Skin epidermis (tissue), 12 donors: ENCODE measurements around the gene TRAF7.
"Not testable (repeated sequence)": the region's sequence is repeated elsewhere in the genome, so short reads cannot be mapped to it uniquely, and the experiment has no call there.

Source experiments
- H3K27ac ChIP-seq, 21 experiments: fragments of 200-600 bp; sonication (generic) in 11 of 21; one replicate each; pipeline ENCODE4 v1.5.0; 2020; ENCODE audit warnings: mild to moderate bottlenecking in 3 of 21, inconsistent platforms in 2 of 21, moderate library complexity in 2 of 21
- H3K4me3 ChIP-seq, 7 experiments: fragments of 200-600 bp; sonication (generic) in 2 of 7; one replicate each; pipeline ENCODE4 v1.5.0; 2020; ENCODE audit warnings: inconsistent platforms in 2 of 7, mild to moderate bottlenecking in 2 of 7, moderate library complexity in 1 of 7

Gene TRAF7

GRCh38 chr16:2121325-2121724 is 34.3 kb upstream of the TRAF7 start:
- not testable (repeated sequence) for H3K4me3 ChIP-seq
- H3K27ac ChIP-seq: peak overlapping the region in 4 of 21 experiments; percentile 52 to 93 (median 62)

GRCh38 chr16:2121853-2122252 is 33.7 kb upstream of the TRAF7 start:
- H3K4me3 ChIP-seq: no peak overlapping the region
- H3K27ac ChIP-seq: peak overlapping the region in 7 of 21 experiments; percentile 25 to 93 (median 62)

GRCh38 chr16:2122429-2122828 is 33.2 kb upstream of the TRAF7 start:
- H3K27ac ChIP-seq: peak overlapping the region in 9 of 21 experiments; percentile 20 to 93 (median 62)
- no peak overlapping the region for H3K4me3 ChIP-seq

GRCh38 chr16:2122934-2123683 is 32.5 kb upstream of the TRAF7 start:
- H3K4me3 ChIP-seq: not testable (repeated sequence)
- H3K27ac ChIP-seq: peak overlapping the region in 9 of 21 experiments; percentile 39 to 93 (median 68)

GRCh38 chr16:2123706-2124376 is 31.7 kb upstream of the TRAF7 start:
- H3K27ac ChIP-seq: peak overlapping the region in 18 of 21 experiments; percentile 65 to 93 (median 84)
- not testable (repeated sequence) for H3K4me3 ChIP-seq

- Histone ChIP-seq H3K27ac (peak overlapping the region in 20 of 21 experiments; percentile 28 to 93 (median 84)), H3K4me3 (peak overlapping the region in 2 of 7 experiments; percentile 17 to 20)
Observed at GRCh38 chr16:2124377-2124693, 31.2 kb upstream of the TRAF7 start.

- peak overlapping the region in 2 of 7 experiments; percentile 17 to 20 for H3K4me3 ChIP-seq
- H3K27ac ChIP-seq: peak overlapping the region in 20 of 21 experiments; percentile 28 to 93 (median 84)
Observed at GRCh38 chr16:2124694-2125444, 30.7 kb upstream of the TRAF7 start.

GRCh38 chr16:2125609-2126008 is 30.0 kb upstream of the TRAF7 start:
- H3K27ac ChIP-seq: peak overlapping the region in 17 of 21 experiments; percentile 65 to 93 (median 84)
- not testable (repeated sequence) for H3K4me3 ChIP-seq

- H3K27ac ChIP-seq: peak overlapping the region in 20 of 21 experiments; percentile 6 to 93 (median 84)
- H3K4me3 ChIP-seq: not testable (repeated sequence)
Observed at GRCh38 chr16:2126161-2126743, 29.3 kb upstream of the TRAF7 start.

- Histone ChIP-seq H3K4me3 (peak overlapping the region in 1 of 7 experiments; percentile 9), H3K27ac (peak overlapping the region in 20 of 21 experiments; percentile 6 to 93 (median 84))
Observed at GRCh38 chr16:2126928-2127556, 28.5 kb upstream of the TRAF7 start.

GRCh38 chr16:2127630-2128280 is 27.8 kb upstream of the TRAF7 start:
- not testable (repeated sequence) for H3K4me3 ChIP-seq
- peak overlapping the region in 18 of 21 experiments; percentile 33 to 93 (median 84) for H3K27ac ChIP-seq

- H3K27ac ChIP-seq, H3K4me3 ChIP-seq: not testable (repeated sequence)
Observed at GRCh38 chr16:2129251-2129650, 26.3 kb upstream of the TRAF7 start.

GRCh38 chr16:2129890-2130447 is 25.6 kb upstream of the TRAF7 start:
- H3K4me3 ChIP-seq: not testable (repeated sequence)
- peak overlapping the region in 11 of 21 experiments; percentile 6 to 68 (median 45) for H3K27ac ChIP-seq

GRCh38 chr16:2133797-2134196 is 21.8 kb upstream of the TRAF7 start:
- peak overlapping the region in 2 of 21 experiments; percentile 66 to 71 for H3K27ac ChIP-seq
- not testable (repeated sequence) for H3K4me3 ChIP-seq

- peak overlapping the region; percentile 36 to 57 (median 43) for H3K4me3 ChIP-seq
- peak overlapping the region in 15 of 21 experiments; percentile 12 to 84 (median 66) for H3K27ac ChIP-seq
Observed at GRCh38 chr16:2135071-2135470, 20.5 kb upstream of the TRAF7 start.

GRCh38 chr16:2135770-2136490 is 19.7 kb upstream of the TRAF7 start, which contains the start of gene PKD1:
PKD1 (minus strand) TSS chr16:2135898; CDS start chr16:2135689, 209 bp downstream.
- peak within 1 kb of the TSS in 18 of 21 experiments; percentile 12 to 84 (median 68) for H3K27ac ChIP-seq
- H3K4me3 ChIP-seq: peak within 1 kb of the TSS; percentile 36 to 57 (median 43)
